DMS114 treated with DMSO at 0.1 percent for 48 hours (cell line): ENCODE results near the gene KLHL36.

Source experiments
- DNase-seq: peaks from one replicate; lab custom pipeline; 2025; ENCODE audit not compliant: unreplicated experiment; lab: John Stamatoyannopoulos, UW

KLHL36 gene

DNA sequence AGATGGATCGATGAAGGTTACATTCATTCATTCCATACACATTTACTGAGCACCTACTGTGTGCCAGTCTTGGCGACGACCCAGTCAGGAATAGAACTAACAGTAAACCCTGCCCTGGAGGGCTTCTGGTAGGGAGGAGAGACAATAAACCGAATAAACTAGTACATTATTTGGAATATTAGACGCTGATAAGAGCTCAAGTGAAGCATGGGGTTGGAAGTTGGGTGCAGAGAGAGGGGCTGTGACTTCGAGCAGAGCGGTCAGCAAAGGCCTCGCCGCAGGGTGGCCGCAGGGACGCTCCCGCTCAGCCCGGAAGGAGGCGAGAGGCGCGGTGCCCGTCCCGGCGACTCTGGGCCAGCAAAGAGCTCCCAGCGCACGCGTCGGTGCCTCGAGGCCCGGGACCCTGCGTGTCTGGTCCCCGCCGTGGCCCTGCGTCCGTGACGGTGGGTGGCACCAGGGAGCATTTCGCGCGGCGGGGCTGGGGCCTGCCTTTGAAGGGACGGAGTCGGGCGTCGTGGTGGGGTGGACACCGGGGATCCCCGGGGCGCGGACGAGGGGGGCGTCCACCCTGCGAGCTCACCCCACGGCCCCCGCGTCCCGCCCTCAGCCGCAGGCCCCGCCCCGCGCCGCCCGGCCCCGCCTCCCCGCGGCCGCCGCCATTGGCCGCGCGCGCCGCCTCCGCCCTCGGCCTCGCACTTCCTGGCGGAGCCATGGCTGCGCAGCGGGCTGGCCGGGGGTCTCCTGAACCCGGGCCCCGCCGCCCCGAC is at the start of gene KLHL36:
KLHL36 (plus strand) TSS at position 684 of the 767 bp plus-strand sequence. CDS start 2,357 bp downstream, outside the sequence.
- peak; percentile 25 for DNase-seq

DNA sequence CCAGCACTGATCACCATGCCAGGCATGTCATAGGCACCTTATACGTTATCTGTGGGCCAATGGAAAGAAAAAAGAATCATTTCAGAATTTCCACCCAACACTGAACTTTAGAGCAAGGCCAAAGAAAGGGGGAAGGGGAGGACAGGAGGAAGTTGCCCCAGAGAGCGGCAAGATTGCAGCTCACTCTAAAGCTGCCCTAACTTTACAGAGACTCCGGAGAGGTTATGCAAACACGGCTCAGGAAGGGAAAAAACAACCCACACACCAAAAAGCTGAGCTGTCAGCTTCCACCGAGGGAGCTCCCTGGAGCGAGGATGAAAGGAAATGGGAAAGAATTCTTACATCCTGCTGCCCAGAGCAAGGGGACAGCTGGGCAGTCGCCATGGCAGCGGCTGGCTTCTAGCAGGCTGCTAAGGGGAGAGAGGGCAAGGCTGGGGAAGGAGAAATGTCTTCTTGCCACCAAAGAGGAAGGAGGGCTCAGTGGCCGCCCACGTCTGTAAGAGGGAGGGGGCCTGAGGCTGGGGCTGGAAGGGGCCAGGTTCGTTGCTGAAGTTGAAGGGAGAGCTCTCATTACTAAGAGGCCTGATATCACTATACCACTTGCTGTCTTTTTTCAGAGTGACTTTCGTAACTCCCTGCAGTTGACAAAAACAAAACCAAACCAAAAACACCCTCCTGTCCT is 48.6 kb upstream of the KLHL36 start:
- DNase-seq, result no peak

DNA sequence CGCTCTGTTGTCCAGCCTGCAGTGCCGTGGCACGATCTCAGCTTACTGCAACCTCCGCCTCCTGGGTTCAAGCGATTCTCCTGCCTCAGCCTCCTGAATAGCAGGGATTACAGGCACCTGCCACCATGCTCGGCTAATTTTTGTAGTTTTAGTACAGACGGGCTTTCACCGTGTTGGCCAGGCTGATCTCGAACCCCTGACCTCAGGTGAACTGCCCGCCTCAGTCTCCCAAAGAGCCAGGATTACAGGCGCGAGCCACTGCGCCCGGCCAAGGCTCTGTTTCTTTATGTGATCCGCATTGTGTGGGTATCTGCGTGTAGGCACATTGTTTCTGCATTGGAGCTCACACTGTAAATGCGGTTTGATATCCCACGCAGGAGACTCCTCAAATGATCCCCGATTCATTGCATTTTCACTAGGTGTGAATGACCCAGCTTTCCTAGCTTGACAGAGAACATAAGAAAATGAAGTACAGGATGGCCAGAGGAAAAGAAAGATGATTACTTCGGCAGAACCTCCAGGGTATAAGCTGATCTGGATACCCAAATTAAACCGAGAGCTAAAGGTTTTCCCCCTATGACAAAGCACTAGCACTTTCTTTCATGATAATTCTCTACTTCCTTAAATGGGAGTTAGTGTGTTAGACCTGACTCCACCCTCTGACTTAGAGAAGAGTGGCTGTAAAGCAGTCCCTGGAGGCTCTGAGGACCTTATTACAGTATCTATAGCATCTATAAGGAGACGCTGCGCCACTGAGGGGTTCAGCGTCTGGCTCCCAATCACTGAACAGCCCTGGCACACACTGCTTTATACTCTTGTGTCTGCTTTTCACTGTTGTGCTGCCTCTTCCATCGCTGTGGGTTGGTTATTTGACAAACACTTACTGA is 47.7 kb upstream of the KLHL36 start:
- DNase-seq, result no peak

DNA sequence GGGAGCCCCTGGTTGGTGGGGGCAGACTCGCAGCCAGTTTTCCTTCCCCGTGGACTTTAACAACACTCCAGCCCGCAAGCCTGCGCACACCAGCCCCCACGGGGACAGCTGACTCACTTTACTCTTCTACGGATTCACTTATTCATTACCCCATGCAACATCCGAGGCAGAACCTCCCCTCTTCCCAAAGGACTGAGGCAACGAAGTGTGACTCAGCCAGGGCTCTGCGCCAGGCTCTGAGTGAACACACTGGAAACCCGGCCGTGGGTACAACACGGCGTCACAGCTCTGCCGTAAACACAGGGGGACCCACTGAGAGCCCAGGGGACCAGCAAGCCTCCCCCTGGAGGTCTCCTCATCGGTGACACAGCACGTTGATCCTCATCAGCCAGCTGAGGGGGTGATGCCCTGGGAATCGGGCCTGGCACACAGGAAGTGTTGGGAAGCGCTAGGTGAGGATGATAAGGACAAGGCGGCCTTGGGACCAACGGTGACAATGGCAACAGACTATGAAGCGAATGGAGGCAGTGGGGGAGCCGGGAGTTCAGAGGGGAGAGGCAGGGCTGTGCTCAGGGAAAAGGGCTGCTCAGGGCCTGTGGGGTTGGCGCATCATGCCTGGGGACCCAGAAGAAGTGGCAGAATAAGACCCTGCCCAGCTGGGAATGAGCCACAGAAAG is 45.0 kb upstream of the KLHL36 start:
- DNase-seq, result no peak

DNA sequence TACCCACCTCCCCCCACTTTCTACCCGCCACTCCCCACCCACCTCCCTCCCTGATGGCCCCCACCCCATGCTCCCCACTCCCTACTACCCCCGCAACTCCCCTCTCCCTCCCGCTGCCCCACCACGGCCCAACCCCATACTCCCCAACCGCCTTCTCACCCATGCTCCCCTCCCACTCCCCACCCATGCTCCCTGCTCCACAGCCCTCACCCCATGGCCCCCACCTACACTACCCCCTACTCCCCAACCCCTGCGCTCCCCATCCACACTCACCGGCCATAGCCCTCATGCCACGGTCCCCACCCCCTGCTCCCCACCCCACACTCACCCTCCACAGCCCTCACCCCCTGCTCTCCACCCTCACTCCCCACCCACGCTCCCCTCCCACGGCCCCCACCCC is 44.4 kb upstream of the KLHL36 start:
- no peak for DNase-seq

DNA sequence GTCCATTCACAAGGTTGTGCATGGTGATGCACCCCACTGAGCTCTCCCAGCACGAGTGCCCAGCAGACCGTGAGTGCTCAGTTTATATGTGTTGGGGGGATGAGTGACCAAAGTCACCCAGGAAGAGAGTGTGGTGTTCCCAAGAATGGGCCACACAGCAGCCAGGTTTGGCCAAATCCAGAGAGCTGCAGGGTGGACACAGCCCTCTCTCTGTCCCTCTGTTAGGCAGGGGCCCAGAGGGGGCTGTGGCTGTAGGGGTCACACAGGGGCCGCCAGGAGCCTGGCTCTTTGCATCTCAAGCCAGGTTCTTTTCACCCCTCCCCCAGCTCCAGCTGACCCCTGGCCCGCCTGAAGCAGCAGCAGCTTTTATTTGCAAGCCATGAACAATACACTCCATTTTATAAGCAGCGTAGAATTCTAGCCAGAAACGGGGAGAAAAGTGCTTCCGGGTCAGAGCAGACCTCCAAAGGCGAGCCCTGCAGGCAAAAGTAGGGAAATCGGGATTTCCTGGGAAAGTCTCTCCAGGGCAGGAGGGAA is 43.8 kb upstream of the KLHL36 start:
- no peak for DNase-seq

DNA sequence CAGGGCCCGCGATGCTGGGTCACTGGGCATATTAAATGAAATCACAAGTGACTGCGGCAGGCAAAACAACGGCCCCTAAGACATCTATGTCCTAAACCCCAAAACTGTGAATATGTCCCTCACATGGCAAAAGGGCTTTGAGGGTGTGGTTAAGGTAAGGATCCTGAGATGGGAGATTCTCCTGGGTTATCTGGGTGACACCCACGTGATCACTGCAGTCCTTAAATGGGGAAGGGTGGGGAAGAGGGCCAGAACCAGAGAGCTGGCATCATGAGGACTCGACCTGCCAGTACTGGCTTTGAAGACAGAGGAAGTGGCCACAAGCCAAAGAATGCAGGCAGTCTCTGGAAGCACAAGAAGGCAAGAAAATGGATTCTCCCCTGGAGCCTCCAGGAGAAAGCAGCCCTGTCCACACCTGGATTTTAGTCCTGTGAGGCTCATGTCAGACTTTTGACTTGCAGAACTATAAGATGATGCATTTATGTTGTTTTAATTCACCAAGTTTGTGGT is 42.9 kb upstream of the KLHL36 start:
- no peak for DNase-seq

DNA sequence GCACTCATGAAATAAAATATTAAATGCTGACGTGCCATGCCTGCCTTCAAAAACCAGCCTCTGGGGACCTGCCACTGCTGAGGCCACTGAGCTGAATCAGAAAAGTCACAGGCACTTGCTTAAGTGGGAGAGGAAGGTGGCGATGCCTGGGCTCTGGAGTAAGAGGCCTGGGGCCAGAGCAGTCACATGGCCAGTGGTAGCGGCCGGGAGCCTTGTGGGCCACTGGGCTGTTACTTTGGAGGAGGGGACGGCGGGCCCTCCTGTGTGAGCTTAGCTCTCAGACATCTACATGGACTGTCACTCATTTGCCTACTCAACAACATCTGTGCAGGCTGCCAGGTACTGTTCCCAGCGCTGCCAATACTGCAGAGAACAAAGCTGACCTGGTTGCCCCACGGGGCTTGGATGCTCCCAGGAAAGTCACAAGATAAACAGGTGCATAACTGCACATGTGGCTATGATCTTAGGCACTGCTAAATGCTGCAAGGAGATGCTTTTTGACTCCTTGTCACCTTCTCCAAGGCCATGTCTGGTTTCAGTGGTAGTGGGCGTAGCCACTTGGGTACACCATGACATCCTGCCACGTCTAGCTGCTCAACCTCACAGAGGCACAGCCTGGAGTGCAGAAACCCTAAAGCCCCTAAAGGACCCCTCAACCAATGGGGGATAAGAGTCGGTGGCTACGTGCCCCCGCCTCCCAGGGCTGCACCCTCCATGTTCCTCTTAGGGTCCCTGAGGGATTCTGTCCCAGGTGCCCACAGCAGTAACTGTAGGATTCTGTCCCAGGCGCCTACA is 42.0 kb upstream of the KLHL36 start:
- no peak for DNase-seq

DNA sequence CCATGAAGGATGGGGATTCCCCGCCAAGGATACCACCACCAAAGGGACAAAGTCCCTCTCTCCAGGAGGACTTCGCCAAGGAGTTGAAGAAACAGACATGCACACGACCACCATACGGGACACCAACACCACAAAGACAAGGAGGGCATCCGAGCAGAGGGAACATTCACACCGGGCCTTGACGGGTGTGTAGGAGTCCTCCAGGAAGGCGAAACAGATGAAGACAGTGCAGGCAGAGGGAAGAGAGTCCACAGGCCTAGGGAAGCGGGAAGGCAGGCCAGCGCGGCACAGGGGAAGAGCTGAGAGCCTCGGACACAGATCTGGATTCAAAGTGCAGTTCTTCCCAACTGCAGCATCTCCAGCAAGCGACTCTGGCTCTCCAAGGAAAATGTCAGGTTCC is 41.2 kb upstream of the KLHL36 start:
- DNase-seq, result no peak

DNA sequence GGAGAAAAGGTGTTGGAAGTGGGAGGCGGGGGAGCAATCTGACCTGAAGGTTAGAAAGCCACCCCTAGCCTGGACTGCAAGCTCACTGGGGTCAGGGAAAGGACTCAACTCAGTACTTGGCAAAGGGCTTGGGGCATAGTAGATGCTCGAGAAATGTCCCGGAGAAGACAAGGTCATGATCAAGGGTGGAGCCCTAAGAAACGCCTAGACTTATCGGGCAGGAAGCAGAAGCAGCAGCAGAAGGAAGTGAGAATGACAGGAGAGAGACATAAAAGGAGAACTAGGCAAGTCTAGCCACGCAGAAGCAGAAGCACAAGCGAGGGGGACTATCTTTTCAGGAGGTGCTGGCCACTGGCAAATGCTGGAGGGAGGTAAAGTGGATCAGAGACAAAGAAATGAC is 40.6 kb upstream of the KLHL36 start:
- no peak for DNase-seq

DNA sequence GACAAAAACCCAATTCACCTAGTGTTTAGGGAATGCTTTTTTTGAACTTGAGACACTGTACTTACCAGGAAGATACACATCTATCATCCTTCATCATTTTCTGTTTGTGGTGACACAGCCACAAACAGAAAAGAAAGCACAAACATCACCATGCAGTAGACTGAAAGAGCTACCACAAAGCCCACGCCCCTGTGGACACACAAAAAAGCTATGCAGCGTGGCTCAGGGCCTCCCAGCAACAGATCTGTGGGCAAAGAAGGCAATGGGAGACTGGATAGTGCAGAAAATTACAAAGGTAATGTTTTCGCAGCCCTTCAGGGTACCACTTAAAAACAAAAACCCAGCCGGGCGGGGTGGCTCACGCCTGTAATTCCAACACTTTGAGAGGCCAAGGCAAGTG is 40.0 kb upstream of the KLHL36 start:
- DNase-seq, result no peak

DNA sequence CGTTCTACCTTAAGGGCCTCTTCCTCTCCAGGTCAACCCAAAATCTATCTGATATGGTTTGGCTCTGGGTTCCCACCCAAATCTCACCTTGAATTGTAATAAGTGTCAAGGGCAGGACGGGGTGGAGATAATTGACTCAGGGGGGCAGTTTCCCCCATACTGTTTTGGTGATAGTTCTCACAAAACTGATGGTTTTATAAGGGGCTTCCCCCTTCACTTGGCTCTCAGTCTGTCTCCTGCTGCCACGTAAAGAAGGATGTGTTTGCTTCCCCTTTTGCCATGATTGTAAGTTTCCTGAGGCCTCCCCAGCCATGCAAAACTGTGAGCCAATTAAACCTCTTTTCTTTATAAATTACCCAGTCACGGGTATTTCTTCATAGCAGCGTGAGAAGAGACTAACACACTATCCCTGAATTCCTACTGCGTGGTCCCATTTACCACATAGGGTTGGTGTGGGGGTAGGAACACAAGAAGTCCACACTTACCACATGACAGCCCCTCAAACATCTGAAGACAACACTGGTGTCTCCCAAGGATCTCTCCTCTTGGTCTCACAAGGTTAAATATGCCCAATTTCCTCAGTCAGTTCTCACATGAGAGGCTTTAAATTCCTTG is 38.6 kb upstream of the KLHL36 start:
- DNase-seq, result no peak

DNA sequence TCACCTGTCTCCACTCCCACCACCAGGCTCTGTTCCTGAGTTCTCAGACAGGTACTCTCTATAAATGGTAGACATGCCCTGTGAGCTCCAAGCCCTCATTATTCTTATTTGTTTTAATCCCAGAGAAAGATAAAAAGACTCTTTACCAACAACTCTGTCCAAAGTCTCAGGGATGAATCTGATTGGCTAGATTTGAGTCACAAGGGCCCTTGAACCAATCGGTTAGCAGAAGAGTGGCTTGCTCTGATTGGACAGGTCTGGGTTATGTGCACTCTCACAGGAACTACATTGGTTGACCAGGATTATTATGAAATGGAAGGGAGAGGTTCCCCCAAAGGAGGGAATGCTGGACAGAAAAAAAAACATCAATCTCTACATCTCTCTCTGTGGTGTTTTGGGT is 37.9 kb upstream of the KLHL36 start:
- no peak for DNase-seq

DNA sequence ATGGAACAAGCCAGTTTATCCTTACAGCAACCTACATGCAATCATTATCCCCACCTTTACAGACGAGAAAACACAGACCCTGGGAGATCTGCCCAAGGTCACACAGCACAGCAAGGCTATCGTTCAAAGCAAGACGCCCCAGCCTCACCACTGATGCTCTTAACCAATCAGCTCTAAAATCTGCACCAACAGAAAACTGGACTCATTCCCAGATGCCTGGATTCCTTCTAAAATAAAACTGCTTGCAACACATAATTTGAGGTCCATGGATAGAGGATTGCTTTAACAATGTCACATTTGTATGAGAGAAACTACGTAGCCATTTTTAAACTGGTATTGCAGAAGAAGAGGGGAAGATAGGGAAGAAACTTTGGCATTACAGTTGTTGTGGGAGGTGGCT is 37.3 kb upstream of the KLHL36 start:
- DNase-seq, result no peak

DNA sequence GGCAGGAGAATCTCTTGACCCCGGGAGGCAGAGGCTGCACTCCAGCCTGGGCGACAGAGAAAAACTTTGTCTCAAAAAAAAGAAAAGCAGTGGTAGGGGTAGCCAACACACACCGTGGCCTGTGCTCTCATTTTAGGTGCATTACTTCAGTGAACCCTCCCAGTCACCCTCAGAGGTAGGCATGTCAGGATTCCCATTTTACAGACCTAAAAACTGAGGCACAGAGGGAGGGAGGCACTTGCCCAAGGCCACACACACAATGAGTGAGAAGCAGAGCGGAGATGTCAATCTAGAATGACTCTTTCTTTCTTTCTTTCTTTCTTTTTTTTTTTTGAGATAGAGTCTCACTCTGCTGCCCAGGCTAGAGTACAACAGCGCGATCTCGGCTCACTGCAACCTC is 35.6 kb upstream of the KLHL36 start:
- no peak for DNase-seq

DNA sequence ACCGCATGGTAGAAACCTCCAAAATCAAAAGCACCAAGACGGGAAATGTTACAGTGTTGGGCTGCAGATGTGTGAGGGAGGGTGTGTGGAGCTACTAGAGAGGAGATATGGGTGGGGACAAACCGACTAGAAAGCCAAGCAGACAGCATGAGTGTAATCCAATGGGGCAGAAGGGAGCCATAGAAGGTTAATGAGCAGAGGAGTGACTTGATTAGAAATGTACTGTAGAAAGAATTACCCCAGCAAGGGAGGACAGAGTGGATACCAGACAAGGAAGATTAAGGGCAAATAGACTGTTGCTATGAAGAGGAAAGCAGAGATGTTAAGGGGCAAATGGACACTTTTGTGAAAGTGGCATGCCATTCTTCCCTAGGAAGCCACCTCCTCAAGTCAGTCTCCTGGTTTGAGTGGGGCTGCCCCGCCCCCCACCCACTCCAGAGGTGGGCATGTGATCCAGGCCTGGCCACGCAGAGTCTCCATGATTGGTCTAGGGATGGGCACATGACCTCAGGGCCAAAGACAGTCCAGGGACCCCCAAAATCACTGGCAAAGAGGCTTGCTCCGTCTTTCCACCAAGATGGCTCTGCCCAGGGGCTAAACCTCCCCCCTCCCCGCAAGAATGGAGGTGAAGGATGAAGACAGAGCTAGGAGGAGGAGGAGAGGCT is 34.8 kb upstream of the KLHL36 start:
- DNase-seq, result no peak

DNA sequence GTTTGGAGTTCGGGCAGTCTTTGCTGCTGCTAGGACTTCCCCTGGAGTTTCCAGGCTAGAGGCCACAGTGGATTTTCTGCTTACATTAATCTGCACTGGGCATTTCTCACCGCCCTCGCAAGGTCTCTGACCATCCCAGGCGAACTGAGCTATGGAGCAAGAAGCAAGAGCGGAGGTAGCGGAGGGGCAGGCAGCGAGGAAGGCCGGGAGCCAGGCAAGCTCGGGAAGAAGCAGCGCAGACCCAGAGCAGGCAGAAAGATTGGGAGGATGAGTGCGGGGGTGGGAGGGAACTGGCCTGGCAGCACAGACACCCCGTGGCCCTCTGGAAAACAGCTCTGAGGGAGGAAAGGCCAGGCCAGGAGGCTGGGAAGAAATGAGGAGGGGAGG is 34.2 kb upstream of the KLHL36 start:
- no peak for DNase-seq

DNA sequence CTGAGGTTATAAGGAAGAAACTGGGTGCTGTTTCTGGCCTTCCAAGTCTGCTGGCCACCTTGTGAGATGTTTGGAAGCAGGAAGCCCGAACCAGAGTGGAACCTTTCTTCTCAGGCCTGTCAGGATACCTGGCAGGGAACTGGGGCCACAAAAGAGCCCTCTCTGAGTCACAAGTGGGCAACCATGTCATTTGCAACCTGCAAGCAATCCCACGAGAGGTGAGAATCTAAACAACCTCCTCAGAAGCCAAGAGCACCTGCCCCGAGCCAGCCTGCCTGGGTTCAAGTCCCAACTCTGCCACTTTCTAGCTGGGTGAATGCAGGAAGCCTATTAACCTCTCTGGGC is 33.7 kb upstream of the KLHL36 start:
- DNase-seq, result no peak
